ENCODE measurements around the gene ZCCHC7.

DNA sequence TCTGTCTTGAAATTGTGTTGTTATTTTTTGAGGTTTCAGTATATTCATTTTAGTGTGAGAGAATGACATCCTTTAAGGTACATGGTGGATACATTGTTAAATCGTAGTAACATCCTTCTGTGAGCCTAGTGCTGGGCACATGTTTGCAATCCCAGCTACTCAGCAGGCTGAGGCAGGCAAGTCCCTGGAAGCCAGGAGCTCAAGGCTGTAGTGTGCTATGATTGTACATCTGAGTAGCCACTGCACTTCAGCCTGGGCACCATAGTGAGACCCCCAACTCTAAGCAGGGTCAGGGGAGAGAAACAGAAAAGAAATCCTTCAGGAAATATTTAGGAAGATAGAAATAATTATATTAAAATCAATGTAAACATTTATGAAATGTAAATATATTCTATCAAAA is 62.3 kb downstream of the ZCCHC7 start:
- no peak for TF ChIP-seq EZH2phosphoT487 (IDR thresholded peaks at IDR 0.05; ENCODE audit: borderline replicate concordance)
- TF ChIP-seq, protein P1, sequence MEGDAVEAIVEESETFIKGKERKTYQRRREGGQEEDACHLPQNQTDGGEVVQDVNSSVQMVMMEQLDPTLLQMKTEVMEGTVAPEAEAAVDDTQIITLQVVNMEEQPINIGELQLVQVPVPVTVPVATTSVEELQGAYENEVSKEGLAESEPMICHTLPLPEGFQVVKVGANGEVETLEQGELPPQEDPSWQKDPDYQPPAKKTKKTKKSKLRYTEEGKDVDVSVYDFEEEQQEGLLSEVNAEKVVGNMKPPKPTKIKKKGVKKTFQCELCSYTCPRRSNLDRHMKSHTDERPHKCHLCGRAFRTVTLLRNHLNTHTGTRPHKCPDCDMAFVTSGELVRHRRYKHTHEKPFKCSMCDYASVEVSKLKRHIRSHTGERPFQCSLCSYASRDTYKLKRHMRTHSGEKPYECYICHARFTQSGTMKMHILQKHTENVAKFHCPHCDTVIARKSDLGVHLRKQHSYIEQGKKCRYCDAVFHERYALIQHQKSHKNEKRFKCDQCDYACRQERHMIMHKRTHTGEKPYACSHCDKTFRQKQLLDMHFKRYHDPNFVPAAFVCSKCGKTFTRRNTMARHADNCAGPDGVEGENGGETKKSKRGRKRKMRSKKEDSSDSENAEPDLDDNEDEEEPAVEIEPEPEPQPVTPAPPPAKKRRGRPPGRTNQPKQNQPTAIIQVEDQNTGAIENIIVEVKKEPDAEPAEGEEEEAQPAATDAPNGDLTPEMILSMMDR (conservative IDR thresholded peaks at IDR 0.05; ENCODE audit: low read length): no peak

Data from Loucy (cell line).